IMR-90 (cell line): Measurements from ENCODE around the gene SH3TC1. TPM values are rescaled to one million over a fixed set of nuclear protein-coding genes. Genes with fewer than 3 reads are reported as not detected.

Experiments
- ATAC-seq: fragments of 200-7000 bp; cut with Tn5 transposase; 2 replicates; pipeline ENCODE4 v1.9.1; 2020; ENCODE audit warnings: low read depth, mild to moderate bottlenecking, moderate library complexity
- BruUV-seq: library from RNA; stranded (reverse); fragments of 400-500 nt; replicated peaks from 2 replicates; lab custom pipeline; 2021; lab: Mats Ljungman, UMichigan
- CTCF ChIA-PET: fragments of 300-600 bp; formaldehyde crosslinking; extraction: SDS; loops from one replicate; lab custom pipeline; 2021; ENCODE audit warnings: antibody characterized with exemption; lab: Yijun Ruan, JAX
- POLR2A ChIA-PET: fragments of 300-600 bp; sonication (Branson Sonifier 250); formaldehyde crosslinking; loops from one replicate; lab custom pipeline; 2022; ENCODE audit warnings: antibody characterized with exemption; ENCODE audit not compliant: unreplicated experiment; lab: Charles Lee
- DNase-seq: peaks from one replicate; pipeline ENCODE4 v3.0.0; 2013
- H2AFZ ChIP-seq: replicated peaks from 2 replicates; pipeline ENCODE3; 2013; ENCODE audit warnings: low read length, mild to moderate bottlenecking; ENCODE audit not compliant: poor library complexity
- H2AK5ac ChIP-seq: 2 replicates; pipeline ENCODE4 v1.6.1; 2013; ENCODE audit warnings: low read depth, low read length, inconsistent platforms
- H2AK9ac ChIP-seq: replicated peaks from 2 replicates; pipeline ENCODE3; 2013; ENCODE audit warnings: mild to moderate bottlenecking, low read depth, low read length, moderate library complexity; ENCODE audit not compliant: poor library complexity
- H2BK120ac ChIP-seq: 2 replicates; pipeline ENCODE4 v1.6.1; 2013; ENCODE audit warnings: low read depth, low read length, inconsistent platforms
- H2BK15ac ChIP-seq: 3 replicates; pipeline ENCODE4 v1.6.1; 2013; ENCODE audit warnings: low read depth, low read length, inconsistent platforms
- H2BK20ac ChIP-seq: 2 replicates; pipeline ENCODE4 v1.6.1; 2013; ENCODE audit warnings: low read depth, mild to moderate bottlenecking, inconsistent platforms, low read length, moderate library complexity
- H2BK5ac ChIP-seq: 2 replicates; pipeline ENCODE4 v1.6.1; 2013; ENCODE audit warnings: mild to moderate bottlenecking, low read depth, low read length, inconsistent platforms; ENCODE audit not compliant: poor library complexity, severe bottlenecking
- H3K14ac ChIP-seq: replicated peaks from 2 replicates; pipeline ENCODE4 v1.6.1; 2013; ENCODE audit warnings: low read depth, low read length, inconsistent platforms
- H3K18ac ChIP-seq: 2 replicates; pipeline ENCODE4 v1.6.1; 2013; ENCODE audit warnings: low read depth, low read length, control low read depth
- H3K23ac ChIP-seq: 2 replicates; pipeline ENCODE4 v1.6.1; 2013; ENCODE audit warnings: low read depth, low read length, inconsistent platforms
- H3K27ac ChIP-seq: 2 replicates; pipeline ENCODE4 v1.5.1; 2013; ENCODE audit warnings: mild to moderate bottlenecking, control low read depth, low read length; ENCODE audit not compliant: insufficient read depth
- H3K27me3 ChIP-seq: 2 replicates; pipeline ENCODE4 v1.6.1; 2013; ENCODE audit warnings: low read length; ENCODE audit not compliant: control insufficient read depth, insufficient read depth
- H3K36me3 ChIP-seq: 2 replicates; pipeline ENCODE4 v1.6.1; 2013; ENCODE audit warnings: low read length, mixed read lengths; ENCODE audit not compliant: control insufficient read depth, insufficient read depth
- H3K4ac ChIP-seq: 2 replicates; pipeline ENCODE4 v1.6.1; 2013; ENCODE audit warnings: low read depth, low read length, inconsistent platforms
- H3K4me1 ChIP-seq: 2 replicates; pipeline ENCODE4 v1.6.1; 2013; ENCODE audit warnings: low read length, mixed read lengths; ENCODE audit not compliant: control insufficient read depth, insufficient read depth
- H3K4me2 ChIP-seq: 2 replicates; pipeline ENCODE4 v1.6.1; 2013; ENCODE audit warnings: low read depth, mild to moderate bottlenecking, control low read depth, low read length, moderate library complexity
- H3K4me3 ChIP-seq: 2 replicates; pipeline ENCODE4 v1.5.1; 2013; ENCODE audit warnings: low read depth, mild to moderate bottlenecking, control low read depth, low read length, moderate library complexity; ENCODE audit not compliant: insufficient read depth
- H3K56ac ChIP-seq: 2 replicates; pipeline ENCODE4 v1.6.1; 2013; ENCODE audit warnings: low read length, inconsistent platforms; ENCODE audit not compliant: insufficient read depth; ENCODE audit errors: extremely low read depth
- H3K79me1 ChIP-seq, 2 experiments: 2 replicates each; pipeline ENCODE4 v1.6.1; 2013; ENCODE audit warnings: low read length in 2 of 2, inconsistent platforms in 1 of 2, low read depth in 1 of 2
- H3K9ac ChIP-seq: 2 replicates; pipeline ENCODE4 v1.6.1; 2013; ENCODE audit warnings: low read depth, low read length, control low read depth
- H3K9me1 ChIP-seq: 2 replicates; pipeline ENCODE4 v1.6.1; 2013; ENCODE audit warnings: low read length, inconsistent platforms; ENCODE audit not compliant: insufficient read depth
- H3K9me3 ChIP-seq: 2 replicates; pipeline ENCODE4 v1.6.1; 2013; ENCODE audit warnings: low read length; ENCODE audit not compliant: control insufficient read depth, insufficient read depth
- H4K20me1 ChIP-seq: 2 replicates; pipeline ENCODE4 v1.6.1; 2013; ENCODE audit warnings: low read length, inconsistent platforms; ENCODE audit not compliant: insufficient read depth
- H4K5ac ChIP-seq: 2 replicates; pipeline ENCODE4 v1.6.1; 2013; ENCODE audit warnings: mild to moderate bottlenecking, low read depth, low read length, control low read depth
- H4K8ac ChIP-seq, 2 experiments: 2 replicates each; pipeline ENCODE4 v1.6.1; 2013; ENCODE audit warnings: low read depth in 2 of 2, low read length in 2 of 2, control low read depth in 1 of 2, inconsistent platforms in 1 of 2
- H4K91ac ChIP-seq: 2 replicates; pipeline ENCODE4 v1.6.1; 2013; ENCODE audit warnings: low read depth, low read length, inconsistent platforms; ENCODE audit not compliant: insufficient read depth
- BHLHE40 ChIP-seq: fragments of 150-350 bp; IDR thresholded peaks from 2 replicates; pipeline ENCODE4 v1.6.1; 2016; ENCODE audit warnings: mild to moderate bottlenecking, low read depth, low read length
- CTCF ChIP-seq: conservative IDR thresholded peaks from 2 replicates; pipeline ENCODE4 v1.5.1; 2012; ENCODE audit warnings: mild to moderate bottlenecking, low read depth, low read length, improper control_type of control experiment
- FOS ChIP-seq: fragments of 150-350 bp; IDR thresholded peaks from 2 replicates; pipeline ENCODE4 v1.6.1; 2016; ENCODE audit warnings: low read depth, low read length
- MAZ ChIP-seq: IDR thresholded peaks from 2 replicates; pipeline ENCODE4 v1.6.1; 2012; ENCODE audit warnings: low read depth, mild to moderate bottlenecking, low read length, improper control_type of control experiment, moderate library complexity, borderline replicate concordance
- NFE2L2 ChIP-seq: fragments of 150-350 bp; IDR thresholded peaks from 2 replicates; pipeline ENCODE4 v1.6.1; 2016; ENCODE audit warnings: low read depth, mild to moderate bottlenecking, low read length
- POLR2A ChIP-seq: IDR thresholded peaks from 2 replicates; pipeline ENCODE4 v1.6.1; 2012; ENCODE audit warnings: mild to moderate bottlenecking, low read depth, low read length
- RCOR1 ChIP-seq: IDR thresholded peaks from 2 replicates; pipeline ENCODE4 v1.6.1; 2012; ENCODE audit warnings: mild to moderate bottlenecking, low read length, improper control_type of control experiment; ENCODE audit not compliant: insufficient replicate concordance
- WGBS, 2 experiments: methylation state at CpG; one replicate each; pipeline versions ENCODE4 v1.1.5 to v1.1.7; 2013; ENCODE audit warnings: missing lambda C conversion rate in 2 of 2; ENCODE audit not compliant: insufficient read length in 1 of 2; ENCODE audit errors: extremely low coverage in 2 of 2; 5-methylcytosine and 5-hydroxymethylcytosine counted together
- dilution Hi-C: fragments of 300-500 bp; cut with HindIII; formaldehyde crosslinking; loops from one replicate; pipeline ENCODE4 v1.14.3; 2018; ENCODE audit warnings: low sequenced_read_pairs; ENCODE audit not compliant: unreplicated experiment
- in situ Hi-C: fragments of 300-500 bp; cut with MboI; formaldehyde crosslinking; loops from 3 replicates; pipeline ENCODE4 v1.14.3; 2019; ENCODE audit warnings: low sequenced_read_pairs, inconsistent platforms, mixed read lengths
- intact Hi-C: fragments of 100-400 bp; cut with micrococcal nuclease; formaldehyde crosslinking; loops from 2 replicates; pipeline ENCODE4 v1.10.0; 2022
- polyA plus RNA-seq, 3 experiments: library from polyadenylated mRNA; depleted of rRNA; stranded (reverse); fragments of >200 nt; gene quantifications; 2 replicates each; pipeline ENCODE4 v1.2.3, GENCODE V29; 2012; ENCODE audit warnings: low replicate concordance in 1 of 3
- total RNA-seq: library from RNA; depleted of rRNA; stranded (reverse); fragments of >200 nt; gene quantifications from 2 replicates; pipeline ENCODE4 v1.2.3, GENCODE V29; 2012

SH3TC1 gene
- total and polyA plus RNA-seq, 2 of the 4 experiments (the other 2 are of a cell fraction), result 1.6 to 2.2 TPM

GRCh38 chr4:8210010-8210409, 10.9 kb downstream of the SH3TC1 start:
- no peak overlapping the region for H4K8ac ChIP-seq
- peaks cover 5% of the 10 kb centered on the region; the same call in 1 of the 2 replicates for H3K4me1 ChIP-seq
- no peak overlapping the region for H4K91ac ChIP-seq
- 0 out of 2 replicates have a peak, but pooled peaks cover under 1% of the 10 kb centered on the region for H3K9me1 ChIP-seq
- H2BK120ac ChIP-seq, result no peak overlapping the region
- WGBS, 2 experiments, result 58% methylated on average over 4 of the region's 12 CpGs; no CpG with 5 or more reads in 1 of the 2 experiments
- H2AK9ac ChIP-seq, result no peak overlapping the region
- H3K4ac ChIP-seq, result no peak overlapping the region
- ATAC-seq, result no peak
- no peak overlapping the region for H2BK20ac ChIP-seq
- no peak overlapping the region for H3K4me2 ChIP-seq
- H3K23ac ChIP-seq, result no peak overlapping the region
- dilution Hi-C loops, result no loop called here
- H2BK15ac ChIP-seq, result no peak overlapping the region
- H3K18ac ChIP-seq, result no peak overlapping the region
- no peak for DNase-seq
- in situ Hi-C loops, result loop anchor here (25.0 kb wide), 1 partner anchor 402 kb away; no protein-coding TSS in a partner anchor
- no peak overlapping the region for H3K27ac ChIP-seq
- no TSS peak for BruUV-seq
- ChIA-PET POLR2A (no interaction called here), CTCF (no interaction called here)
- no peaks in the 10 kb centered on the region for H3K9me3 ChIP-seq
- no peak overlapping the region for H2AFZ ChIP-seq
- no peak overlapping the region for H3K4me3 ChIP-seq
- no peak overlapping the region for H3K14ac ChIP-seq
- H3K27me3 ChIP-seq, result peaks cover 14% of the 10 kb centered on the region
- H2BK5ac ChIP-seq, result no peak overlapping the region
- TF ChIP-seq NFE2L2, result no peak
- TF ChIP-seq MAZ, result no peak
- TF ChIP-seq FOS, result no peak
- TF ChIP-seq RCOR1, result no peak
- TF ChIP-seq BHLHE40, result no peak
- TF ChIP-seq POLR2A, result no peak
- TF ChIP-seq CTCF, result no peak
- intact Hi-C loops, result no loop called here
- no peak overlapping the region for H3K56ac ChIP-seq
- no peak overlapping the region for H3K9ac ChIP-seq
- no peaks in the 10 kb centered on the region for H3K36me3 ChIP-seq
- peaks cover 3% of the 10 kb centered on the region; the same call in 1 of the 2 replicates for H4K20me1 ChIP-seq
- no peak overlapping the region for H2AK5ac ChIP-seq
- H4K5ac ChIP-seq, result no peak overlapping the region
- no peaks in the 10 kb centered on the region for H3K79me1 ChIP-seq
